Vagina (tissue), 2 donors: Measurements from ENCODE around the gene PTBP1. TPM values are rescaled to one million over a fixed set of nuclear protein-coding genes. Genes with fewer than 3 reads are reported as not detected.

Experiments
- DNase-seq, 2 donors: peaks; one replicate each; pipeline ENCODE4 v3.0.0-alpha.2; 2017; ENCODE audit errors: extremely low spot score in 2 of 2
- H3K27ac ChIP-seq: fragments of 200-600 bp; sonication (generic); one replicate; pipeline ENCODE4 v1.5.1; 2019
- H3K27me3 ChIP-seq: fragments of 200-600 bp; sonication (generic); one replicate; pipeline ENCODE4 v1.5.1; 2019
- H3K36me3 ChIP-seq, 2 donors: fragments of 200-600 bp; sonication (generic); one replicate each; pipeline ENCODE4 v1.5.1; 2017 to 2019
- H3K4me1 ChIP-seq: fragments of 200-600 bp; sonication (generic); one replicate; pipeline ENCODE4 v1.5.1; 2019
- H3K4me3 ChIP-seq, 2 donors: fragments of 200-600 bp; sonication (generic); 1 replicate in 1 of 2; 2 replicates in 1 of 2; pipeline ENCODE4 v1.5.1; 2016 to 2019
- H3K9me3 ChIP-seq: fragments of 200-600 bp; sonication (generic); one replicate; pipeline ENCODE4 v1.5.1; 2019
- POLR2A ChIP-seq, 2 donors: fragments of 450-650 bp; IDR thresholded peaks; one replicate each; pipeline ENCODE4 v1.6.1; 2017; ENCODE audit warnings: antibody characterized with exemption in 2 of 2, mild to moderate bottlenecking in 2 of 2, moderate library complexity in 2 of 2
- POLR2AphosphoS5 ChIP-seq, 2 donors: sonication (generic); formaldehyde crosslinking; IDR thresholded peaks; one replicate each; pipeline ENCODE4 v1.9.0; 2017; ENCODE audit warnings: antibody characterized with exemption in 2 of 2, mild to moderate bottlenecking in 2 of 2, low read depth in 1 of 2; ENCODE audit not compliant: insufficient read depth in 1 of 2
- intact Hi-C: fragments of 100-400 bp; cut with DNase I; formaldehyde crosslinking; loops from one replicate; pipeline ENCODE4 v1.15.1; 2023
- total RNA-seq: library from RNA; depleted of rRNA; stranded (reverse); fragments of >200 nt; gene quantifications from one replicate; pipeline ENCODE4 v1.2.3, GENCODE V29; 2016
- TF ChIP-seq, protein P1 (sequence below), 3 experiments: fragments of 450-650 bp in 2 of 3; fragments of 200-600 bp in 1 of 3; sonication (generic) in 1 of 3; IDR thresholded peaks; one replicate each; pipeline ENCODE4 v1.5.1; 2017 to 2019; ENCODE audit warnings: antibody characterized with exemption in 3 of 3, mild to moderate bottlenecking in 2 of 3, moderate library complexity in 2 of 3

Gene PTBP1
- total RNA-seq, 1 donor from 2014 or later = 230 TPM

DNA sequence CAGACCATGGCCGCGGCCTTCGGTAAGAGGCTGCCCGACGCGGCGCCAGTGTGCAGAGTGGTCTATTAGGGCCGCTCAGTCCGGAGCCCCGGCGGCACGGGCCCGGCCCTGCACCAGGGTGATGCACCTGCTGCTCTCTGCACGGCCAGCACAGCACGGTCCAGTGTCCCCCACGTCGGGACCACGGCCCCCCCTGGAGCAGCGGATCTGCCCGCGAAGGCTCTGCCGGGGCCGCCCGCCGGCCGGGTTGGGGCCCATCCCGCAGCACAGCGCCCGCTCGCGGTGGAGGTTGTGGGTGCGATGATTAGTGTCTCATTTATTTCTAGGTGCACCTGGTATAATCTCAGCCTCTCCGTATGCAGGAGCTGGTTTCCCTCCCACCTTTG is 7.9 kb downstream of the PTBP1 start:
- Histone ChIP-seq H3K27me3 (no peaks in the 10 kb centered on the region), H3K36me3 (peaks cover 0 to 70% of the 10 kb centered on the region in 2 donors), H3K4me3 (no peak overlapping the region), H3K9me3 (no peaks in the 10 kb centered on the region), H3K4me1 (peaks cover 39% of the 10 kb centered on the region), H3K27ac (no peak overlapping the region)
- DNase-seq = no peak
- intact Hi-C loops = no loop called here
- TF ChIP-seq, protein P1, sequence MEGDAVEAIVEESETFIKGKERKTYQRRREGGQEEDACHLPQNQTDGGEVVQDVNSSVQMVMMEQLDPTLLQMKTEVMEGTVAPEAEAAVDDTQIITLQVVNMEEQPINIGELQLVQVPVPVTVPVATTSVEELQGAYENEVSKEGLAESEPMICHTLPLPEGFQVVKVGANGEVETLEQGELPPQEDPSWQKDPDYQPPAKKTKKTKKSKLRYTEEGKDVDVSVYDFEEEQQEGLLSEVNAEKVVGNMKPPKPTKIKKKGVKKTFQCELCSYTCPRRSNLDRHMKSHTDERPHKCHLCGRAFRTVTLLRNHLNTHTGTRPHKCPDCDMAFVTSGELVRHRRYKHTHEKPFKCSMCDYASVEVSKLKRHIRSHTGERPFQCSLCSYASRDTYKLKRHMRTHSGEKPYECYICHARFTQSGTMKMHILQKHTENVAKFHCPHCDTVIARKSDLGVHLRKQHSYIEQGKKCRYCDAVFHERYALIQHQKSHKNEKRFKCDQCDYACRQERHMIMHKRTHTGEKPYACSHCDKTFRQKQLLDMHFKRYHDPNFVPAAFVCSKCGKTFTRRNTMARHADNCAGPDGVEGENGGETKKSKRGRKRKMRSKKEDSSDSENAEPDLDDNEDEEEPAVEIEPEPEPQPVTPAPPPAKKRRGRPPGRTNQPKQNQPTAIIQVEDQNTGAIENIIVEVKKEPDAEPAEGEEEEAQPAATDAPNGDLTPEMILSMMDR (IDR thresholded peaks at IDR 0.05) = no peak
- TF ChIP-seq POLR2A (IDR thresholded peaks at IDR 0.05) = no peak

DNA sequence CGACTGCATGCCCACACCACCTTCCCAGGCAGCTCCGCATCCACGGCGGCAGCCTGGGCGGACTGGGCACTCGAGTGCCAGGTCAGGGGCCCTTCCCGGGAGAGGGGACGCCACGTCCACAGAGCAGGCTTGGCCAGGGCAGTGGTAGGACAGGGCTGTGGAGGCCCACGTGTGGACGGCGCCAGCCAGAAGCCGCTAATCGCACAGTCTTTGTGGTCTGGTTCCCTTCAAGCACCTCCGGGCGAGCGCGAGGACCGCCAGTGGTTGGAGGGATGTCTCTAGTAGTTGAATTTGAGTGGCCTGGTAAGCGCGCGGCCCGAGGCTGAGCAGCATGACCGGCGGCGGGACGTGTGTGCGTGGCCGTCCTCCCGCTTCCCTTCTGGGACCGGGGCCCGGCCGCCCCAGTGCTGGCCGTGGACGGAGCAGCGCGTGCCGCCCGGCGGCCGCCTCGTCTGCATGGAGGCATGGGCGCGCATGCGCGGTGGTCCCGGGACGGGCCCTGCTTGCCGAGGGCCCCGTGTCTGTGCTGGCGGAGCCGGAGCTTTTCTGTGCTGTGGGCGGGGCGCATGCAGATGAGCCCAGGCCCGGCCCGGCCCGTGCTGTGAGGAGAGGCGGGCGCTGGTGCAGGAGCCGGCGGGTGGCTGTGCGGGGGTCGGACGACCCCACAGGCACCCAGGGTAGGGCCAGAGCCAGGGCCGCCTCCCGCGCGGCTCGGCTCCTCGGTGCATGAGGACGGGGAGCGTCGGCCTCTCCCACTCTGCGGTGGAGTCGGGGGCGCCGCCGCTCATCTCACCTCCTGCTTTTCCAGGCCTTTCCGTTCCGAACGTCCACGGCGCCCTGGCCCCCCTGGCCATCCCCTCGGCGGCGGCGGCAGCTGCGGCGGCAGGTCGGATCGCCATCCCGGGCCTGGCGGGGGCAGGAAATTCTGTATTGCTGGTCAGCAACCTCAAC is 8.6 kb downstream of the PTBP1 start:
- intact Hi-C loops = no loop called here

DNA sequence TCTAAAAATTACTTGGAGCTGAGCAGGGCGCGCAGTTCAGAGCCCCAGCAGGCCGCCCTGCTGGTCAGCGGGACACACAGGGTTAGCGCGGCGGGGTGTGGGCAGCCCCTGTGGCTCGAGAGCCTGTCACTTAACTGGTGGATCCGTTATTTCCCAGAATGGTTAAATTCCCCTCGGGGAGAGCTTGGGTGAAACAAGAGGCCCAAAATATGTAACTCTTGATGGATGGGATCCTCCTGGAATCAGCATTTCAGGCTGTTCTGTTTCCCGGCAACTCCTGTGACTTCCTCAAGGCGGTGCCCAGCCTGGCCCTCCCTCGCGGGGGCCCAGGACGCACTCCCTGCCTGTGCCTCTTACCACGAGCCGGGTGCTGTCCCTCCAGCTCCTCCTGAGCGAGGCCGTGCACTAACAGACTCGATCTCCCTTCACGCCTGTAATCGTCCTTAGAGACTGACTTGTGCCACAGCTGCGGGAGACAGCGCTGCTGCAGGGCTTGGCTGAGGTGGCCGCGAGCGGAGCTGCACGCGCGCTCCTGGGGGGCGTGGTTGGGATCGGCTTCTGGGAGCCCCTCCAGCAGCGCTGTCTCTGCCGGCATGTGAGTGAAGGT is 9.7 kb downstream of the PTBP1 start:
- H3K27ac ChIP-seq = no peak overlapping the region
- peaks cover 22% of the 10 kb centered on the region for H3K4me1 ChIP-seq
- H3K9me3 ChIP-seq = no peaks in the 10 kb centered on the region
- TF ChIP-seq POLR2AphosphoS5 (IDR thresholded peaks at IDR 0.05; ENCODE audit: insufficient read depth in 1 of 2, low read depth in 1 of 2) = no peak
- TF ChIP-seq, protein P1 (IDR thresholded peaks at IDR 0.05) = no peak
- no peak for TF ChIP-seq POLR2A (IDR thresholded peaks at IDR 0.05)
- no peaks in the 10 kb centered on the region for H3K27me3 ChIP-seq
- no peak overlapping the region for H3K4me3 ChIP-seq
- intact Hi-C loops = no loop called here
- DNase-seq = no peak
- H3K36me3 ChIP-seq = peaks cover 0 to 88% of the 10 kb centered on the region in 2 donors

More for the DNA sequence above, 8.6 kb downstream of the PTBP1 start:
- Histone ChIP-seq H3K27ac (no peak overlapping the region), H3K9me3 (no peaks in the 10 kb centered on the region), H3K4me3 (no peak overlapping the region), H3K27me3 (no peaks in the 10 kb centered on the region), H3K36me3 (peaks cover 0 to 77% of the 10 kb centered on the region in 2 donors), H3K4me1 (peaks cover 32% of the 10 kb centered on the region)
- TF ChIP-seq, protein P1 (IDR thresholded peaks at IDR 0.05) = no peak
- TF ChIP-seq POLR2AphosphoS5 (IDR thresholded peaks at IDR 0.05; ENCODE audit: insufficient read depth in 1 of 2, low read depth in 1 of 2) = no peak
- TF ChIP-seq POLR2A (IDR thresholded peaks at IDR 0.05) = no peak
- DNase-seq = no peak

DNA sequence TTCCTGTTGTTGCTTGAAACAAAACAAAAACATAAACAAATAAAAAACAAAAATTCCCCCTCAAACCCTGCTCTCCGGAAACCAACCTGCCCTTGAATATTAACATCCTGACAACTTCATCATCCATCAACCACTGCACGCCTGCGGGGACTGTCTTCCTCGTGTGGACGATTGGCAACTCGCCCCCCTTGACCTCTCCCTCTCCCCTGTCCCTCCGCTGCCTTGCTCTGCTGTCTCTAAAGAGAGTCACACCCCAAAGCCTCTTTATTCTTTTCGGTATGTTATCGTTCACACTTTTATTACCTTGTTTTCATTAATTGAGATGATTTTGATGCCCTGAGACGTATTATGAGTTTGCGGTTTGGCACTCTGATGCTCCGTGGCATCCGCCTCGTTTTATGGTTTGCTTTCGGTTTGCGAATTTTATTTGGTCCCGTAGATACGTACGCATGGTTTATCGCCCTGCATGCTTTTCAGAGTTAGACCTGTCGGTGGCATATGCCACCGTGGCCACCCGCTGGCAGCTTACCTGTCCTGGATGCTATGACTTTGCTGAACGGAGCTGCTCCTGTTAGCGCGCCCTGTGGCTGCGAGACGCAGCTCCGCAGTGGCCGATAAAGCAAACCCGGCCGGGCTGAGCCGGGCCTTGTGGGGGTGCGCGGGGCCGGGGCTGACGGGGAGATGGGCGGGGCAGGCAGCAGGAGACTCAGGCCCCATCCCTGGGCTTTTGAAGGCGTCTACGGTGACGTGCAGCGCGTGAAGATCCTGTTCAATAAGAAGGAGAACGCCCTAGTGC is 10.6 kb downstream of the PTBP1 start:
- intact Hi-C loops = no loop called here
- Histone ChIP-seq H3K27me3 (no peaks in the 10 kb centered on the region), H3K36me3 (peaks cover 0 to 90% of the 10 kb centered on the region in 2 donors), H3K9me3 (no peaks in the 10 kb centered on the region), H3K4me1 (peaks cover 13% of the 10 kb centered on the region), H3K4me3 (no peak overlapping the region), H3K27ac (no peak overlapping the region)
- no peak for TF ChIP-seq POLR2A (IDR thresholded peaks at IDR 0.05)
- no peak for DNase-seq

DNA sequence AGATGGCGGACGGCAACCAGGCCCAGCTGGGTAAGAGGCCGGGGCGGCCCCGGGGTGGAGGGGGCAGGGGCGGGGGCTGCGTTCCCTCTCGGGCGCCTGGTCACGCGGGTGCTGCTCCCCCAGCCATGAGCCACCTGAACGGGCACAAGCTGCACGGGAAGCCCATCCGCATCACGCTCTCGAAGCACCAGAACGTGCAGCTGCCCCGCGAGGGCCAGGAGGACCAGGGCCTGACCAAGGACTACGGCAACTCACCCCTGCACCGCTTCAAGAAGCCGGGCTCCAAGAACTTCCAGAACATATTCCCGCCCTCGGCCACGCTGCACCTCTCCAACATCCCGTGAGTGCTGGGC is 11.1 kb downstream of the PTBP1 start:
- no peak overlapping the region for H3K4me3 ChIP-seq
- no peak for TF ChIP-seq POLR2AphosphoS5 (IDR thresholded peaks at IDR 0.05; ENCODE audit: insufficient read depth in 1 of 2, low read depth in 1 of 2)
- TF ChIP-seq, protein P1 (IDR thresholded peaks at IDR 0.05) = no peak
- TF ChIP-seq POLR2A (IDR thresholded peaks at IDR 0.05) = no peak
- peaks cover 7% of the 10 kb centered on the region for H3K4me1 ChIP-seq
- peaks cover 0 to 86% of the 10 kb centered on the region in 2 donors for H3K36me3 ChIP-seq
- DNase-seq = no peak
- H3K27me3 ChIP-seq = no peaks in the 10 kb centered on the region
- H3K9me3 ChIP-seq = no peaks in the 10 kb centered on the region
- intact Hi-C loops = no loop called here
- no peak overlapping the region for H3K27ac ChIP-seq
